A204.1 (cell line): Measurements from ENCODE around the gene RASSF7.

Experiments
- FAIRE-seq: peaks from 2 replicates; lab custom pipeline; 2012; peaks lifted over from hg19 to GRCh38; lab: Jason Lieb, UNC

RASSF7 gene

DNA sequence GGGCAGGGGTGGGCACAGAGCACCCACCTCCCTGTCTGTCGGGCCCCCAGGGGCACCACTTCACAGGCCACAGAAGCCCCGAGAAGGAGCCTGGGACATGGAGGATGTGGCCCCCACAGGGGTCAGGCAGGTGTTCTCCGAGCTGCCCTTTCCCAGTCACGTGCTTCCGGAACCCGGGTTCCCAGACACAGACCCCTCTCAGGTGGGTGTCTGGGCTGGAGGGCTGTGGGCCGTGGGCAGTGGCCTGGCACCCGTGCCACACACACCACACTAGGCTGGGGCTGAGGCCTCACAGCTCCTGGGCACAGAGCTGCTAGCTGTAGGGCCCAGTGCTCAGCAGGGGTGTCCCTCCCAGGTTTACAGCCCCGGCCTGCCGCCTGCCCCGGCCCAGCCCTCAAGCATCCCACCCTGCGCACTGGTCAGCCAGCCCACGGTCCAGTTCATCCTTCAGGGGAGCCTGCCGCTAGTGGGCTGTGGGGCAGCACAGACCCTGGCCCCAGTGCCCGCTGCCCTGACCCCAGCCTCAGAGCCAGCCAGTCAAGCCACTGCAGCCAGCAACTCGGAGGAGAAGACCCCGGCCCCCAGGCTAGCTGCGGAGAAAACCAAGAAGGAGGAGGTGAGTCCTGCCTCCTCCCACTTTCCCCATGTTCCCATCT, 49.5 kb downstream of the RASSF7 start:
- FAIRE-seq = no peak

DNA sequence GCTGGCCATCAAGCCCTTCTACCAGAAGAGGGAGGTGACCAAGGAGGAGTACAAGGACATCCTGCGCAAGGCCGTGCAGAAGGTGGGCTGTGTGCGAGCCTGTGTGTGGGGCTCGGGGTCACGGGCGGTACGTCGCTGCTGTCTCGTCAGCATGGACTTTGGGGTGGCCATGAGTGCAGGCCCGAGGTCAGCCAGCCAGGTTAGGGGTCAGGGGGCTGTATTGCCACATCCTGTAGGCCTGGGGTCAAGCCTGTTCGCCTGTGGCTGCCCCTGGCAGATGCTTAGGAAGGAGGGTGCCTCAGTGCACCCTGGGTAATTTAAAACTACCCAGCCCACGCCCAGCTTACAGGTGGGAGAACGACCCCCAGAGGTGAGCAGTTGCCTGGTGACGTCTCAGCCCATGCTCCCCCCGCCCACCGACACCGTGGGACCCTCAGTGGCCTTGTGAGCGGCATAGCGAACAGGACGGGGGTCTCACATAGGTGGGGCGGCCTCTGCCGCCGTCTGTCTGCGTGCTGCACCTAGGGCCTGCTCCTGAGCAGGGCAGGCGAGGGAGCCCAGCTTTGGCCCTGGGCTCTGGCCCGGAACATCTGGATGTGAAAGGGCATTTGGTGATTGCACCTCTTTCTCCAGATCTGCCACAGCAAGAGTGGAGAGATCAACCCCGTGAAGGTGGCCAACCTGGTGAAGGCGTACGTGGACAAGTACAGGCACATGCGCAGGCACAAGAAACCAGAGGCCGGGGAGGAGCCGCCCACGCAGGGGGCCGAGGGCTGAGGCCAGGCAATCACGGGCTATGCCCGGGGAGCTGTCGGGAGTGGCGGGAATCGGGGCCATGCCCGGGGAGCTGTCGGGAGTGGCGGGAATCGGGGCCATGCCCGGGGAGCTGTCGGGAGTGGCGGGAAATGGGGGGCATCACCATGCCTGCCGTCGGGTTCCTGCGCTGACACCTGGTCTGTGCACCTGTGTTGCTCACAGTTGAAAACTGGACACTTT, 50.5 kb downstream of the RASSF7 start:
- no peak for FAIRE-seq

DNA sequence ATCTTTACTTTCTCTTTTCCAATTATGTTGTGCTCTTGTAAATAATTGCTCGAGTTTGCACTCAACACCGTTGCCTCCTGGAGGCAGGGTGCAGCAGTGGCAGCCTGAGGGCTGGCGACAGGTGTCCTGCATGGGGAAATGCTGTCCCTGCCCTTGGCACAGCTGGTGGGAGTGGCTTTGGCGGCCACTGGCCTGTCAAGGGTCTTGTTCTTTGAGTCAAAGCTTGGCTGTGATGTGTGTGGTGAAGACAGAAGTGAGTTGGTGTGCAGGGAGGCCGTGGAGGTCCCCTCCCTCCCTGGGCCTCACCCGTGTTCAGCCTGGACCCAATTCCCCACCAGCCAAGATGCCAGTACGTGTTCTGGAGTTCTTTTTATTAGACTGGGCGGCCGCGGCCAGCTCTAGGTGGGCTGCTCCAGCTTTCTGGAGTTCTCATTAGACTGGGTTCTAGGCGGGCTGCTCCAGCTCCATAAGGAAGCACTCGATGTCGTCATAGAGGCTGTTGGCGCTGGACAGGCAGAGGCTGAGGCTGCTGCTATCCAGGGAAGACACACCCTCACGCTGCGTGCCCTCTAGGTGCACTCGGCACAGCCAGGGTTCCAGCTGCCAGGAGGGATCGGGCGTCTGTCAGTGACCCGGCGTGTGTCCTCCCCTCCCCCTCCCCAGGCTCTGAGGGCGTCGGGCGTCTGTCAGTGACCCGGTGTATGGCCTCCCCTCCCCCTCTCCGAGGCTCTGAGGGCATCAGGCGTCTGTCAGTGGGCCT, 51.6 kb downstream of the RASSF7 start:
- FAIRE-seq = no peak

DNA sequence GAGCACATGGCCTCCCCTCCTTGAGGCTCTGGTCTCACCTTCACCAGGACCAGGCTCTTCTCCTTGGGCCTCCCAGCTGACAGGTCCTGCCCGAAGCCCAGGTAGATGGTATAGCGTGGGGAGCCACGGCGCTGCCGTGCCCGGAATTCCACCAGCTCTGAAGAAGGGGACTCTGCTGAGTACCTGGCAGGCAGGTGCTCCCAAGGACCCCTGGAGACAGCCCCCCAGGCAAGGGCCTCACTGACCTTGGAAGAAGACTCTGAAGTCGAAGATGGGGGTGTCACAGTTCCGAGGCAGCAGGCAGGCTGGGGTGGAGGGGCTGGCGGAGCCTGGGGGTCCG, 52.2 kb downstream of the RASSF7 start:
- no peak for FAIRE-seq

DNA sequence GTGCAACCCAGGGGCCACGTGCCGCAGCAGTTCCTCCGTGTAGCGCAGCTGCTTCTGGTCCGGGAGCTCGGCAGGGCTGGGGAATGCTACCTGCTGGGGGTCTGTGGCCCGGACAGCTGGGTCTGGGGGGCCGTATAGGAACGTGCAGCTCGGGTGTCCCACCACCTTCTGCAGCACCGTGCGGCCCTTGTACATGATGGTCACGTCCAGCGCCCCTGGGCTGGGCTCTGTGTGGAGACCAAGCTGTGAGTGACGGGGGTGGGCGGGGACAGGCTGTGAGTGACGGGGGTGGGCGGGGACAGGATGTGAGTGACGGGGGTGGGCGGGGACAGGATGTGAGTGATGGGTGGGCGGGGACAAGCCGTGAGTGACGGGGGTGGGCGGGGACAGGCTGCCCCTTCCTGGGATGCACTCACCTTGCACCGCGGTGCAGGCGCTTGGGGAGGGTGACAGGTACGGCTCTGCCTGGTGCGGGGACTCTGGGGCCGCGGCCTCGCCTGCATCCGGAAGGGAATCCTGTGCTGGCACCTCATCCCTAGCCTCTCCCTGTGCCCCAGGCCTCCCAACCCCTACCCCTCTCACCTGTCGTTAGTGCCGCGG, 52.7 kb downstream of the RASSF7 start:
- FAIRE-seq = no peak
